Measurements from ENCODE around the gene GFRA1.

GRCh38 chr10:116045366-116046356, 227.3 kb downstream of the GFRA1 start:
- no peak for TF ChIP-seq CTCF (IDR thresholded peaks at IDR 0.05; ENCODE audit: low read length)
- TF ChIP-seq EZH2 (IDR thresholded peaks at IDR 0.05; ENCODE audit: borderline replicate concordance, low read length) = no peak

Measured in OCI-LY1 (cell line).